ENCODE data around the gene NRG3.
A peak's percentile ranks its signal among the peaks of the same experiment; 100 is the strongest.

The NRG3 gene

DNA sequence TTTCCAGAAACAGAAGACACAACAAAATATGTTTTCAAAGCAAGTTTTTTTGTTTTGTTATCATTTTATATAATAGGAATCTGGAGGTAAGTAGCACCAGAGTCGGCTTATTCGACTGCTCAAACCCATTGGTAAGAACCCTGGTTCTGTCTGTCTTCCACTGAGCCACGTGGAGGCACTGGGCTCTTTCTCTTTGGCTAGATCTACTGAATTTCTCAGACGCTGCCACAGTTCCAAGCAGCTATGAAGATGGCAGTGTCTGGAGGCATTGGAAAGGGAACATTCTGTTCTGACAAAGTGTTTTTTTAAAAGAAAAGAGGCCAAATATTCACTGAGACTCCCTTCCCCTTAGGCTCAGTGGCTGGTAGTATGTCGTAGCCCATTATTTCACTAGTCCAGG lies 338.8 kb downstream of the NRG3 start:
- DNase-seq (ENCODE audit: low spot score) = no peak

- no peak for DNase-seq (ENCODE audit: low spot score)
These were observed 346.1 kb downstream of the NRG3 start for GRCh38 chr10:82221056-82221455.

DNA sequence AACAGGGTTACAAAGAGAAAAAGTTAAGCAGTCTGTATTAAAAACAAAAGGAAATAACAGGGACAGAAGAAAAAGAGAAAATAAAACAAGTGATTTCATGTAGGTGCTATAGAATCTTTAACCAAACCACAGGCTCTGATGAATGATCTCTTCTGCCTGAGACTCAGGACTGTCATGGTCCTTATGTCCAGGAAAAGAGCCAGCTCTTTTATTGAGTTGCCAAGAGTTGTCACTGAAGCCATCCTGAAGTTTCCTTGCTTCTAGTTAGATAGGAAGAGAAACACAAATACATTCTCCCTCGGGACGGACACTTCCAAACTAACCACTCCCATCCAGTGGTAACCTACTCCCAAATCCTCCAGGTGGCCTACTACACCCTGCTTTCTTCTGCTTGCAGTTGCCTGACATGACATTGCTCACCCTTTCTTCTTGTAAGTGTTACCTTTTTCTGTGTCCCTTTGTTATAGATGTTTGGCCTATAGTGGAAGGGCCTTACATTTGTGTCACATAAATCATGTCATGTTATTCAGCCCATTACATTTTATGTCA lies 346.7 kb downstream of the NRG3 start:
- peak; percentile 9 for DNase-seq (ENCODE audit: low spot score)

- DNase-seq (ENCODE audit: low spot score) = no peak
These were observed 353.7 kb downstream of the NRG3 start for GRCh38 chr10:82228701-82229100.

DNA sequence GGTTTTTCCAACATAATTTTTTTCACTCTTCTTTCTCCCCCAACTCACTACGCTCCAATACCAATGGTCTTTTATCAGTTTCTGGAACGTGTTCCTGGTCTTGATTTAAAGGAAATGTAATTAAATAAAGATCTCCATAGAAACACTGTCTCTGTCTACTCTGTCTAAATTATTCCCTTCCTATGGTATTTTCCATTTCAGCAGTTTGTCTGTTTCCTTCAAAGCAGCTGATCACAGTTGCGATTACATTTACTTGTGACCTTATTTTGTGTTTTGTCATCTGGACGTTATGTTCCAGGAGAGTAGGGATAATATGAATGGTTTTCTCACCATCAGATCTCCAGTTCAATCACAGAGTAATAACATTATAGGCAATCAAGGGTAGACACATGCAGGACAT lies 359.2 kb downstream of the NRG3 start:
- DNase-seq (ENCODE audit: low spot score) = no peak

- no peak for DNase-seq (ENCODE audit: low spot score)
These were observed 361.2 kb downstream of the NRG3 start for GRCh38 chr10:82236084-82236731.

GRCh38 chr10:82238291-82238690 lies 363.3 kb downstream of the NRG3 start:
- DNase-seq (ENCODE audit: low spot score) = no peak

DNA sequence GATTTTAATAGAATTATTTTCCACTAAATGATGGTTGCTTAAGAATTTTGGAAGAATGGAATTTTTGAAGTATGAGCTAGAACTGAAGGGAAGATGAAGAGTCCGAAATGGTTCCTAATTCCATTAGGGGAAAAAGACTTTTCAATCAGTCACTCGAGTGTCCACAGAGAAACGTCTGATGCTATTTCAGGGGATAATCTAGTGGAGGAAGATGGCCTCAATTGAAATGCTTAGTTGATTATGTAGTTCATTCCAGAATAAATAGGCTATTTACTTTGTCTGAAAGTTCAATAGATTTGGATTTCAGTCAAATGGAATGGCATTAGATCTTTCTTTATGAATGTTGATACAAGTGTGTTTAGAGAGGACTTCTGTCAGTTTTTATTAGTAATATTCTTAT lies 365.4 kb downstream of the NRG3 start:
- no peak for DNase-seq (ENCODE audit: low spot score)

DNA sequence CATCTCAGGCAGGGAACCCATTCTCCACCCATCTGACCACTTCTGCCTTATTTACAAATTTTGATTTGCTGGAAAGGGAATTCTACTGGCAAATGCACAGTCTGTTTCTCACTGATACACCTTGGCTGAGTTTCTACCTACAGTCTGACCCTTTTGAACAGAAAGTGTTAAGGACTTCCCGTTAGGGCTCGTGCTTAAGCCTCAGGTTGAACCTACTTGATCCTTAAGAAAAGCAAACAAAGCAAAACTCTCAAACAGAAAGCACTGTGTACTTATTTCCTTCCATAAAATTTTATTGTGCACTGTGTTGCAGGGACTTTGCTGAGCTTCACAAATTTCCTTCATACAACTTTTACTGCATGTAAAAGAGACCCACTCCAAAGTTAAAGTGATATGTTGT lies 367.8 kb downstream of the NRG3 start:
- no peak for DNase-seq (ENCODE audit: low spot score)

- DNase-seq (ENCODE audit: low spot score) = no peak
These were observed 370.2 kb downstream of the NRG3 start for GRCh38 chr10:82245157-82245556.

DNA sequence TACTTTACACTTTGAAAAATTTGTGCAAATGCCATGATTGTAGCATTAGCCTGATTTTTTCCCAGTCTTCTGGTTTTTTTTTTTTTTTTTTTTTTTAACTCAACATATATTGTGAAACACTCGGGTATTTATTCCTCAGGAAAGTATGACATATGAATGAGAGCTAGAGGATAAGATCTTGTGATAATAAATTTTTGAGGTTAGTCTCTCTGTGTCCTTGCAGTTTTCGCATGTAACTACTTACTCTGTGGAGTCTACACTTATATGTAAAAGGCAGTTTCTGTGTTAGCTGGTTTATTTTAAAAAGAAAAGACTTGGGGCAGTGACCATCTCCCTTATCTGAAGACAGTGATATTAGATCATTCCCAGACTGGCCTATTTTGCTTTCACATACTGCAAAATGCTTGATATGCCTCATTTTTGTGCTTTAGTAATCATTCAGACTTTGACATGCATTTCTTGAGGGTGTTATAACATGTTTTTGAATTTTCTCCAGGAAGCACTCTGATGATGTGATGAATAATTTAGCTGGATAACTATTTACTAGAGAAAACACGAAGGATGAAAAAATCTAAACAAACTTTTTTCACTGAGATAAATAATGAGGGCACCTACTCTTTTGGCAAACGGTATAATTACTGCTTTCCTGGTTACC lies 371.0 kb downstream of the NRG3 start:
- DNase-seq (ENCODE audit: low spot score) = no peak

DNA sequence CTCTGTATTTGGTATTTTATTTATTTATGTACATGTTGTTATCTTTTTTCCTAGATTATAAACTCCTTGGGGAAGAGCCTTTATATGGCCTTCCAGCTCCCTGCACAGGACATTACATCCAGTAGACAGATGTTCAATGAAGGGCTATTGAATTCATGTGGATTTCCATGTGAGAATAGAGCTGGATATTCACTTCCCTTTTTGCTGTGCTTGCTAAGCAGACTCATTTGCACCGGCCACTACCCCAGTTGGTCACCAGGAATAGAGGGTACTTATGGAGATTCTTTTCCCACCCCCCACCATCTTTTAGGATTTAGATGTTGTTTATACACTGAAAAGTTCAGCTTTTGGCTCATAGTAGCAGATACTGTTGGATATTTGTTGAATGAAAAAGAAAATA lies 374.1 kb downstream of the NRG3 start:
- DNase-seq (ENCODE audit: low spot score) = no peak

DNA sequence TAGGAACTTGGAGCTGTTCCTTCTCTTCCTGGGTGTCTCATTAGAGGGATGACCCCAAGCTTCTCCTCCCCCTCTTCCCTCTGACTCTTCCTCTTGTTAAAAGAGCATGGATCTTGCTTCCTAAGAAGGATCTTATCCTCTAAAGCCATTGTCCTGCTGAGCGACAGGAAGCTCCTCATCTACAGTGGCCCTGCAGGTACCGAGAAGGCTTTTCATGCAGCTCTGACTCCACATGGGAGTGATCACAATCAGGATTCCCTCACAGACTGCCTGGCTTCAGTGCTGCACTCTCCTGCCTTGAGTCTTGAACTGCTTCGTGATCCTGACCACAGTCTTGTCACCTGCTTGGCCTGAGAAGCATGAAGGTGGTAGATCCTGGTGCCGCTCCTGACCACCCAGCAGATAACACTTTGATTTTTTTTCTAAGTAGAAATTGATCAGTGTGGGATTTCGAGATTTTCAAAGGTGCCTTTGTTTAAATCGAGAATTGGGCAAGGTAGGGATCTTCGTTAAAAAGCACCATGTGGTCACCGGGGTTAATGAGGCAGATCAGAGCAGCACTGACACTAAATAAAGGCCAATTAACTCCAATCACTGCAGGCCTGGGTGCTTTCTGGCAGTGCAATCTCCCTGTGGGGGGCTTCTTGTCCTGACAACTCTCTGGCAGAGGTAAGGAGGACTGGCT lies 376.4 kb downstream of the NRG3 start:
- DNase-seq (ENCODE audit: low spot score) = no peak

GRCh38 chr10:82252081-82252480 lies 377.1 kb downstream of the NRG3 start:
- no peak for DNase-seq (ENCODE audit: low spot score)

DNA sequence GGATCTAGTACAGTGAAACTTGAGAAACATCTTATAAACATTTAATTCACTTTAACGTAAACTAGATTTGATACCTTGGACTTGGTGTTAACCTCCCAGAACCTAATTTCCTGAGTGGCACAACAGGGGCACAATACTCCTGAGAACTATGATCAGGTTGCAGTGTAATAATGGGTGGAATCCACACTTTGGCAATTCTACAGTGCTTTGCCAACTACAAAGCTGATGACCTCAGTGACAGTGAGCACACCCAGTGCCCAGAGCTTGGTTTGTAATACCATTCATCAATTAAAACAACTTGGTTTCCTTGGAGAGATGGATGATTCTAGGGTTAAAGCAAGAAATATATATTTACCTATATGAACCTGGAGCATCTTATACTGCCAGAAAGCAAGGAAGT lies 379.2 kb downstream of the NRG3 start:
- DNase-seq (ENCODE audit: low spot score) = no peak

DNA sequence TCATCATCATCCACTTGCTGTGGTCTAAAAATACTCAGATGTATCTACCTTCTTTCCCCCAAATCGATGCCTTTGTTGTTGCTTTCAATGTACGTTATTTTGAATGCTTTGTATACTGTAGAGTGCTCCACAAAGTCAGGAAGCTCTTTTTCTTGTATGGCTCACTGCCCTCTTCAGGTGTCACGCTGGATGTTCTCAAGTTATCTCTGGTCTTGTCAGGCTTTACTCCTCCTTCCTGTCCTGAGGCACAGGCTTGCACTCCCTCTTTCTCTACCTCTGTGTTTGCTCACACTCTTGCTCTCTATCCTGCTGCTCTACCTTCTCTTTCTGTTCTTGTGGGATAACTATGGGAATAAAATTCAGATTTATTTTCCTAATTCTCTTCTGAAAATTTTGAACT lies 381.3 kb downstream of the NRG3 start:
- DNase-seq (ENCODE audit: low spot score) = no peak

GRCh38 chr10:82266438-82266837 lies 391.4 kb downstream of the NRG3 start:
- DNase-seq (ENCODE audit: low spot score) = no peak

- DNase-seq (ENCODE audit: low spot score) = no peak
These were observed 392.0 kb downstream of the NRG3 start for GRCh38 chr10:82267014-82267413.

- no peak for DNase-seq (ENCODE audit: low spot score)
These were observed 392.5 kb downstream of the NRG3 start for GRCh38 chr10:82267465-82267864.

- DNase-seq (ENCODE audit: low spot score) = no peak
These were observed 393.0 kb downstream of the NRG3 start for GRCh38 chr10:82267960-82268359.

DNA sequence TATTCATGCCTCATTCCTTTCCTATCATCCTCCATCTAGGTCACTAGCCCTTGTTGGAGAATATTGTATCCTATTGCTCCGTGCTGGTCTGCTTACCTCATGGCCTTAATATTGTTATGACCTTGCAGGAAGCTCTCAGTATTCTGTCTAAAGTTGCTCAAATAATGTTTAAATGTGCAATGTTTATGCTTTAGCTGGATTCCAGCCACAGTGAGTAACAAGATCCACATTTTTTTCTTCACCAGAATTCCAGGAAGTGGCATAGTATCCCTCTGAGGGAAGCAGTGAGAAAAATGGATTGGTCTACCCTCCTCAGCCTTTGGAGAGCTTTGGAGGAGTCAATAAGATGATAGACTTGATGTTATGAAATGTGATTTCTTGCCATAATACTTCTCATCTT lies 402.6 kb downstream of the NRG3 start:
- no peak for DNase-seq (ENCODE audit: low spot score)

DNA sequence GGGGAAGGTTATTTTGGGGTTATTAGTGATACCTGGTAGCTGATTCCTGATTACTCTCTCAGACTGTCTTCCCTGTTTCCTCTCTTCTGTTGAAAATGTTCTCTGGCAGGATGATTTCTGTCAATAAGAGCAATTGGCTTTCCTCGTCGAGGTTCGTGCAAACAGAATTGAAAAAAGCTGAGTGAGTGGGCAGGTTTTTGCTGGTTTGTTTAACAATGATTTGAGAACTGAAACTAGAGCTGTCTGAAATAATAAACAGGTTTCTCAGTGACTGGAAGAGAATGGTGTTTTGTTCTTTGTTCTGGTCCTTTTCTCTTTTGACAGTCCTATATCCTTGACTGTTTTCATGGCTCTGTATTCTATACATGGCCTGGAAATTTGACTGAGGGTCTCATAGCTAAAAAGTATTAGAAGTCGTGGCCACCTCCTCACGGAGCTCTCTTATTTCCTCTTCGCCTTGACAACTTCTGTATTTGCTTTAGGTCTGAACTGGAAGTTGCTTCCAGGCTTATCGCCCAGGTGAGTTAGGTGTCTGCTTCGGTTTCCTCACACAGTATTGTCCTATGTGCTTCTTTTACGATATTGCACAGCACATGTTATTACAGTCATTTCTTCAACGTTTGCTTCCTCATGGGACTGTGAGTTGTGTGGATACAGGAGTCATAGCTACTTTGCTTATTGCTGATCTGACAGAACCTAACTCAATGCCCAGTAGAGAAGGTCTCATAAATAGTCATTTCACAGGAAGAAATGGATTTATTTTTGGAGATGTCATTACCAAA lies 403.6 kb downstream of the NRG3 start:
- DNase-seq (ENCODE audit: low spot score) = no peak

All from SW480 (cell line).